ENCODE measurements around the gene ABCA6. TPM values are rescaled to one million over a fixed set of nuclear protein-coding genes. Genes with fewer than 3 reads are reported as not detected.

ABCA6 gene
- total and polyA plus RNA-seq, 12 donors = 5.4 to 45.4 (median 15.4) TPM

- Histone ChIP-seq H3K27me3 (no peaks in the 10 kb centered on the region), H3K4me3 (no peak overlapping the region), H3K9me3 (replicated peaks in 1 of 3) (no peaks in the 10 kb centered on the region), H3K4me1 (replicated peaks in 1 of 2) (no peaks in the 10 kb centered on the region), H3K27ac (no peak overlapping the region), H3K36me3 (replicated peaks in 1 of 2) (no peaks in the 10 kb centered on the region)
- no peak for TF ChIP-seq POLR2A (IDR thresholded peaks at IDR 0.05)
- DNase-seq = peak in 5 of 7 donors; percentile 17 to 57 (median 23)
- intact Hi-C loops (cut with DNase I) = no loop called here
- whole genome bisulfite sequencing, 4 donors = 68 to 77% (median 71%) methylated on average over 4 of the region's 4 CpGs
Measured at GRCh38 chr17:69179227-69179952, 37.7 kb upstream of the ABCA6 start.

GRCh38 chr17:69176457-69176795 lies 34.7 kb upstream of the ABCA6 start:
- Histone ChIP-seq H3K36me3 (replicated peaks in 1 of 2) (no peaks in the 10 kb centered on the region), H3K27me3 (no peaks in the 10 kb centered on the region), H3K4me3 (no peak overlapping the region), H3K4me1 (replicated peaks in 1 of 2) (no peaks in the 10 kb centered on the region), H3K9me3 (replicated peaks in 1 of 3) (no peaks in the 10 kb centered on the region), H3K27ac (no peak overlapping the region)
- no peak for TF ChIP-seq POLR2A (IDR thresholded peaks at IDR 0.05)
- no peak for TF ChIP-seq CTCF (IDR thresholded peaks at IDR 0.05)
- WGBS, 4 donors = 90 to 100% (median 93%) methylated on average over 1 of the region's 1 CpG
- intact Hi-C loops (cut with DNase I) = no loop called here
- no peak for DNase-seq

GRCh38 chr17:69175625-69176456 lies 34.1 kb upstream of the ABCA6 start:
- H3K4me3 ChIP-seq = peak overlapping the region in 1 of 4 donors; percentile 20
- WGBS, 4 donors = 79 to 92% (median 84%) methylated on average over 4 of the region's 4 CpGs
- DNase-seq = no peak
- H3K9me3 ChIP-seq (replicated peaks in 1 of 3) = no peaks in the 10 kb centered on the region
- H3K4me1 ChIP-seq (replicated peaks in 1 of 2) = no peaks in the 10 kb centered on the region
- no peaks in the 10 kb centered on the region for H3K27me3 ChIP-seq
- TF ChIP-seq POLR2A (IDR thresholded peaks at IDR 0.05) (no peak), CTCF (IDR thresholded peaks at IDR 0.05) (no peak)
- no peaks in the 10 kb centered on the region for H3K36me3 ChIP-seq (replicated peaks in 1 of 2)
- intact Hi-C loops (cut with DNase I) = no loop called here
- peak overlapping the region in 1 of 5 donors; percentile 45 for H3K27ac ChIP-seq

GRCh38 chr17:69175262-69175624 lies 33.5 kb upstream of the ABCA6 start:
- Histone ChIP-seq H3K4me1 (replicated peaks in 1 of 2) (no peaks in the 10 kb centered on the region), H3K27ac (no peak overlapping the region), H3K4me3 (no peak overlapping the region), H3K27me3 (no peaks in the 10 kb centered on the region), H3K36me3 (replicated peaks in 1 of 2) (no peaks in the 10 kb centered on the region), H3K9me3 (replicated peaks in 1 of 3) (no peaks in the 10 kb centered on the region)
- intact Hi-C loops (cut with DNase I) = no loop called here
- DNase-seq = no peak
- WGBS, 4 donors = 92 to 94% (median 92%) methylated on average over 4 of the region's 4 CpGs
- TF ChIP-seq POLR2A (IDR thresholded peaks at IDR 0.05) (no peak), CTCF (IDR thresholded peaks at IDR 0.05) (no peak)
